ENCODE measurements around the gene MPHOSPH9.

Gene MPHOSPH9

GRCh38 chr12:123126294-123127181, 106.4 kb downstream of the MPHOSPH9 start:
- no peak for DNase-seq

GRCh38 chr12:123122626-123123025, 110.3 kb downstream of the MPHOSPH9 start:
- no peak for DNase-seq

- no peak for DNase-seq
Measured at GRCh38 chr12:123121670-123122069, 111.3 kb downstream of the MPHOSPH9 start.

GRCh38 chr12:123120452-123121166, 112.3 kb downstream of the MPHOSPH9 start:
- DNase-seq = no peak

GRCh38 chr12:123119808-123120207, 113.1 kb downstream of the MPHOSPH9 start:
- DNase-seq = peak; percentile 76

- DNase-seq = no peak
Measured at GRCh38 chr12:123118497-123118896, 114.4 kb downstream of the MPHOSPH9 start.

- no peak for DNase-seq
Measured at GRCh38 chr12:123115409-123116121, 117.4 kb downstream of the MPHOSPH9 start.

GRCh38 chr12:123114304-123115083, 118.4 kb downstream of the MPHOSPH9 start:
- DNase-seq = no peak

GRCh38 chr12:123113026-123113425, 119.9 kb downstream of the MPHOSPH9 start:
- no peak for DNase-seq

GRCh38 chr12:123111498-123112165, 121.3 kb downstream of the MPHOSPH9 start:
- no peak for DNase-seq

- no peak for DNase-seq
Measured at GRCh38 chr12:123109319-123109772, 123.6 kb downstream of the MPHOSPH9 start.

- DNase-seq = no peak
Measured at GRCh38 chr12:123108682-123109066, 124.3 kb downstream of the MPHOSPH9 start.

- DNase-seq = no peak
Measured at GRCh38 chr12:123107926-123108681, 124.8 kb downstream of the MPHOSPH9 start.

- peak; percentile 81 for DNase-seq
Measured at GRCh38 chr12:123106640-123107359, 126.1 kb downstream of the MPHOSPH9 start.

- DNase-seq = no peak
Measured at GRCh38 chr12:123105211-123105826, 127.6 kb downstream of the MPHOSPH9 start.

GRCh38 chr12:123104809-123105208, 128.1 kb downstream of the MPHOSPH9 start:
- DNase-seq = no peak

All from activated effector memory CD4-positive, alpha-beta T cell treated with anti-CD3 and anti-CD28 coated beads, Interleukin-2, amount 50 U/mL, for 16 hours (primary cell).